A549 (cell line): ENCODE data around the gene ASF1B. TPM values are rescaled to one million over a fixed set of nuclear protein-coding genes. Genes with fewer than 3 reads are reported as not detected.

Experiments
- ATAC-seq, 2 experiments: fragments of 200-7000 bp in 1 of 2; fragments of >200 bp in 1 of 2; cut with Nextera tagmentation in 1 of 2; cut with Tn5 transposase in 1 of 2; 3 replicates each; pipeline versions ENCODE4 v1.8.0 to v1.9.1; 2018 to 2020; ENCODE audit warnings: mild to moderate bottlenecking in 1 of 2, moderate library complexity in 1 of 2
- CTCF ChIA-PET: fragments of 300-600 bp; sonication (Branson Sonifier 250); formaldehyde crosslinking; extraction: SDS; loops from one replicate; lab custom pipeline; 2021; ENCODE audit warnings: antibody characterized with exemption, inconsistent platforms; lab: Yijun Ruan, JAX
- POLR2A ChIA-PET: fragments of 350-600 bp; formaldehyde crosslinking; extraction: SDS; loops from one replicate; lab custom pipeline; 2021; ENCODE audit warnings: antibody characterized with exemption, inconsistent platforms; lab: Yijun Ruan, JAX
- DNase-seq, 2 experiments: peaks; one replicate each; pipeline versions ENCODE4 v3.0.0 to v3.0.0-alpha.2; 2011 to 2016; ENCODE audit warnings: low read depth in 1 of 2, low spot score in 1 of 2
- FAIRE-seq: peaks from 2 replicates; lab custom pipeline; 2011; peaks lifted over from hg19 to GRCh38; lab: Jason Lieb, UNC
- H3K27ac ChIP-seq, 2 experiments: fragments of >200 bp; sonication (Bioruptor Twin); formaldehyde crosslinking; 3 replicates each; pipeline ENCODE4 v1.5.1; 2016 to 2017
- H3K4me1 ChIP-seq: fragments of >200 bp; sonication (Bioruptor Twin); formaldehyde crosslinking; 3 replicates; pipeline ENCODE4 v1.6.1; 2016
- H3K4me2 ChIP-seq: fragments of >200 bp; sonication (Bioruptor Twin); formaldehyde crosslinking; 3 replicates; pipeline ENCODE4 v1.6.1; 2016
- H3K4me3 ChIP-seq: fragments of >200 bp; sonication (Bioruptor Twin); formaldehyde crosslinking; 3 replicates; pipeline ENCODE4 v1.5.1; 2016
- H3K9me3 ChIP-seq: fragments of >200 bp; sonication (Bioruptor Twin); formaldehyde crosslinking; 3 replicates; pipeline ENCODE4 v1.6.1; 2016
- ATOH8 ChIP-seq: fragments of 250-450 bp; sonication (Bioruptor Pico); IDR thresholded peaks from 2 replicates; pipeline ENCODE4 v1.5.0; 2020; ENCODE audit warnings: low read depth, mild to moderate bottlenecking, moderate library complexity
- CBX2 ChIP-seq: fragments of 200-600 bp; sonication (generic); IDR thresholded peaks from 2 replicates; pipeline ENCODE4 v1.6.1; 2016; ENCODE audit warnings: low read depth, mild to moderate bottlenecking, borderline replicate concordance
- CBX8 ChIP-seq: fragments of 200-600 bp; sonication (generic); IDR thresholded peaks from 2 replicates; pipeline ENCODE4 v1.6.1; 2016
- CHD4 ChIP-seq: fragments of 200-600 bp; sonication (generic); IDR thresholded peaks from 2 replicates; pipeline ENCODE4 v1.6.1; 2016; ENCODE audit warnings: antibody characterized with exemption, mild to moderate bottlenecking, borderline replicate concordance
- CTCF ChIP-seq: fragments of >200 bp; sonication (Bioruptor Twin); formaldehyde crosslinking; IDR thresholded peaks from 3 replicates; pipeline ENCODE4 v1.5.1; 2016
- FOSL2 ChIP-seq, 2 experiments: fragments of 450-650 bp in 1 of 2; fragments of >200 bp in 1 of 2; sonication (Bioruptor Twin) in 1 of 2; formaldehyde crosslinking; IDR thresholded peaks; 2 replicates each; pipeline versions ENCODE4 v1.5.0 to v1.6.1; 2016 to 2020; ENCODE audit warnings: mild to moderate bottlenecking in 1 of 2, moderate library complexity in 1 of 2
- FOXS1 ChIP-seq: fragments of 250-450 bp; sonication (Bioruptor Pico); IDR thresholded peaks from 2 replicates; pipeline ENCODE4 v1.5.0; 2020; ENCODE audit warnings: mild to moderate bottlenecking, moderate library complexity
- GATA3 ChIP-seq: IDR thresholded peaks from 2 replicates; pipeline ENCODE4 v1.6.1; 2012; ENCODE audit warnings: borderline replicate concordance
- HDAC2 ChIP-seq: fragments of 200-600 bp; sonication (generic); IDR thresholded peaks from 2 replicates; pipeline ENCODE4 v1.6.1; 2016
- HEYL ChIP-seq: fragments of 250-450 bp; sonication (Bioruptor Pico); IDR thresholded peaks from 2 replicates; pipeline ENCODE4 v1.8.0; 2021; ENCODE audit warnings: mild to moderate bottlenecking, moderate library complexity
- HOXA7 ChIP-seq: fragments of 250-450 bp; sonication (Bioruptor Pico); IDR thresholded peaks from 2 replicates; pipeline ENCODE4 v1.5.0; 2020; ENCODE audit warnings: mild to moderate bottlenecking, moderate library complexity
- HOXB5 ChIP-seq: fragments of 250-450 bp; sonication (Bioruptor Pico); IDR thresholded peaks from 2 replicates; pipeline ENCODE4 v1.5.0; 2020; ENCODE audit warnings: mild to moderate bottlenecking, moderate library complexity
- JUN ChIP-seq, 2 experiments: fragments of >200 bp; sonication (Bioruptor Twin); formaldehyde crosslinking; IDR thresholded peaks; 2 replicates in 1 of 2; 3 replicates in 1 of 2; pipeline ENCODE4 v1.6.1; 2016 to 2017
- KDM5A ChIP-seq: fragments of 200-600 bp; sonication (generic); IDR thresholded peaks from 2 replicates; pipeline ENCODE4 v1.6.1; 2016; ENCODE audit warnings: antibody characterized with exemption, mild to moderate bottlenecking
- NPAS2 ChIP-seq: fragments of 250-450 bp; sonication (Bioruptor Pico); IDR thresholded peaks from 2 replicates; pipeline ENCODE4 v1.8.0; 2022; ENCODE audit warnings: mild to moderate bottlenecking, moderate library complexity, borderline replicate concordance
- NR3C1 ChIP-seq: fragments of >200 bp; sonication (Bioruptor Twin); formaldehyde crosslinking; IDR thresholded peaks from 3 replicates; pipeline ENCODE4 v1.6.1; 2017
- PBX3 ChIP-seq: IDR thresholded peaks from 2 replicates; pipeline ENCODE4 v1.6.1; 2012
- PHF8 ChIP-seq: fragments of 200-600 bp; sonication (generic); IDR thresholded peaks from 2 replicates; pipeline ENCODE4 v1.6.1; 2016; ENCODE audit warnings: low read depth, mild to moderate bottlenecking, antibody characterized with exemption, moderate library complexity, borderline replicate concordance
- POLR2A ChIP-seq: IDR thresholded peaks from 2 replicates; pipeline ENCODE4 v1.6.1; 2012; ENCODE audit warnings: mild to moderate bottlenecking, low read length
- RAD21 ChIP-seq, 2 experiments: fragments of >200 bp in 1 of 2; sonication (Bioruptor Twin) in 1 of 2; formaldehyde crosslinking in 1 of 2; IDR thresholded peaks in 1 of 2; conservative IDR thresholded peaks in 1 of 2; 2 replicates in 1 of 2; 3 replicates in 1 of 2; pipeline ENCODE4 v1.6.1; 2012 to 2018; ENCODE audit warnings: inconsistent platforms in 1 of 2
- RCOR1 ChIP-seq: fragments of 150-350 bp; IDR thresholded peaks from 2 replicates; pipeline ENCODE4 v1.6.1; 2014; ENCODE audit warnings: antibody characterized with exemption, low read length, low read depth
- RNF2 ChIP-seq: fragments of 200-600 bp; sonication (generic); IDR thresholded peaks from 2 replicates; pipeline ENCODE4 v1.6.1; 2016; ENCODE audit warnings: low read depth, mild to moderate bottlenecking, antibody characterized with exemption, moderate library complexity, borderline replicate concordance
- SREBF2 ChIP-seq: fragments of 450-650 bp; IDR thresholded peaks from 2 replicates; pipeline ENCODE4 v1.6.1; 2014; ENCODE audit warnings: mild to moderate bottlenecking, moderate library complexity
- TFCP2L1 ChIP-seq: fragments of 250-450 bp; sonication (Bioruptor Pico); IDR thresholded peaks from 2 replicates; pipeline ENCODE4 v1.5.0; 2021; ENCODE audit warnings: mild to moderate bottlenecking
- USF2 ChIP-seq: fragments of 450-650 bp; IDR thresholded peaks from 2 replicates; pipeline ENCODE4 v1.6.1; 2014; ENCODE audit warnings: antibody characterized with exemption
- ZNF302 ChIP-seq: fragments of 250-450 bp; sonication (Bioruptor Pico); IDR thresholded peaks from 2 replicates; pipeline ENCODE4 v1.9.0; 2021; ENCODE audit warnings: inconsistent platforms, mild to moderate bottlenecking, moderate library complexity
- ZSCAN20 ChIP-seq: fragments of 250-450 bp; sonication (Bioruptor Pico); IDR thresholded peaks from 2 replicates; pipeline ENCODE4 v1.8.0; 2022; ENCODE audit warnings: mild to moderate bottlenecking, moderate library complexity
- WGBS: methylation state at CpG from one replicate; pipeline ENCODE4 v1.1.6; 2017; ENCODE audit errors: missing lambda C conversion rate; 5-methylcytosine and 5-hydroxymethylcytosine counted together
- polyA plus RNA-seq, 4 experiments: library from polyadenylated mRNA; depleted of rRNA in 3 of 4; stranded (reverse); fragments of >200 nt; fragmentation: RNase III in 1 of 4; extraction: RNeasy Plus Mini Kit Qiagen cat#74134 plus additional on column Dnase treatment in 1 of 4; gene quantifications; 2 replicates in 3 of 4; 3 replicates in 1 of 4; pipeline ENCODE4 v1.2.3, GENCODE V29; 2011 to 2017

The ASF1B gene
- polyA plus RNA-seq, 2 of the 4 experiments (the other 2 are of a cell fraction), result 12.1 to 46.2 TPM

- no peaks in the 10 kb centered on the region for H3K9me3 ChIP-seq
- POLR2A ChIA-PET, result no interaction called here
- no peak for ATAC-seq
- 75% methylated on average over 1 of the region's 2 CpGs for WGBS
- no peak overlapping the region for H3K4me2 ChIP-seq
- no peak overlapping the region for H3K4me3 ChIP-seq
- CTCF ChIA-PET, result interaction anchor here (0.9 to 1.2 kb wide), 2 partner anchors 35 to 237 kb away, joined by 3 read pairs; no protein-coding TSS in a partner anchor
- no peak for DNase-seq
- FAIRE-seq, result no peak
- H3K27ac ChIP-seq, result no peak overlapping the region
- peaks cover 14% of the 10 kb centered on the region for H3K4me1 ChIP-seq
- TF ChIP-seq FOXS1 (CRISPR knock-in tag), result no peak
- no peak for TF ChIP-seq CBX2
- no peak for TF ChIP-seq CTCF
These were observed 25.7 kb downstream of the ASF1B start for GRCh38 chr19:14110650-14111049.

- FAIRE-seq (no peak), DNase-seq (peak; percentile 16 to 52)
- 75% methylated on average over 12 of the region's 23 CpGs for WGBS
These were observed 28.6 kb downstream of the ASF1B start for GRCh38 chr19:14107581-14108461.

GRCh38 chr19:14106840-14107239 is 29.5 kb downstream of the ASF1B start:
- no peak for ATAC-seq
- Histone ChIP-seq H3K4me2 (no peak overlapping the region), H3K27ac (no peak overlapping the region), H3K9me3 (no peaks in the 10 kb centered on the region), H3K4me1 (no peaks in the 10 kb centered on the region), H3K4me3 (no peak overlapping the region)
- no peak for FAIRE-seq
- ChIA-PET CTCF (interaction anchor here (1.3 kb wide), 1 partner anchor 11 kb away, joined by 3 read pairs; no protein-coding TSS in a partner anchor), POLR2A (no interaction called here)
- no peak for DNase-seq
- no CpG with 5 or more reads among the region's 16 CpGs for WGBS
- TF ChIP-seq CTCF (no peak), USF2 (no peak), FOSL2 (IDR thresholded peaks at IDR 0.05) (no peak), FOSL2 (CRISPR knock-in tag; IDR thresholded peaks at IDR 0.05) (no peak), HOXB5 (no peak), RAD21 (conservative IDR thresholded peaks at IDR 0.05 in 1 of 2, IDR thresholded peaks at IDR 0.05 in 1 of 2) (no peak), JUN (IDR thresholded peaks at IDR 0.05) (no peak), ATOH8 (CRISPR knock-in tag) (no peak), CHD4 (no peak), GATA3 (no peak), KDM5A (no peak), ZSCAN20 (no peak)

More at GRCh38 chr19:14107581-14108461, 28.6 kb downstream of the ASF1B start:
- peaks cover 6% of the 10 kb centered on the region for H3K4me1 ChIP-seq
- CTCF ChIA-PET, result interaction anchor here (1.2 to 1.3 kb wide), 2 partner anchors 12 to 29 kb away, joined by 3 read pairs; partner anchors contain the start of gene ASF1B
- no peak overlapping the region for H3K27ac ChIP-seq
- no peak overlapping the region for H3K4me3 ChIP-seq
- POLR2A ChIA-PET, result no interaction called here
- no peak overlapping the region for H3K4me2 ChIP-seq
- TF ChIP-seq HOXA7 (CRISPR knock-in tag), result no peak
- no peak for TF ChIP-seq JUN (IDR thresholded peaks at IDR 0.05)
- no peak for TF ChIP-seq RNF2
- no peak for TF ChIP-seq NPAS2 (CRISPR knock-in tag)
- no peak for TF ChIP-seq ZNF302 (CRISPR knock-in tag)
- no peak for TF ChIP-seq SREBF2
- no peak for TF ChIP-seq HDAC2
- TF ChIP-seq CBX8, result no peak
- TF ChIP-seq HEYL, result no peak
- no peak for TF ChIP-seq NR3C1
- TF ChIP-seq TFCP2L1 (CRISPR knock-in tag), result no peak
- TF ChIP-seq PHF8, result no peak
- no peak for TF ChIP-seq POLR2A
- no peak for TF ChIP-seq RAD21 (conservative IDR thresholded peaks at IDR 0.05 in 1 of 2, IDR thresholded peaks at IDR 0.05 in 1 of 2)
- no peak for TF ChIP-seq RCOR1
- TF ChIP-seq FOXS1 (CRISPR knock-in tag), result no peak
- TF ChIP-seq ATOH8 (CRISPR knock-in tag), result no peak
- no peak for TF ChIP-seq PBX3
- TF ChIP-seq, all 56 proteins: peak for 0
- H3K9me3 ChIP-seq, result no peaks in the 10 kb centered on the region
- ATAC-seq, result peak in 1 of 2 experiments; percentile 61; a peak in 2 of 6 replicates
